Neutrophil (primary cell): ENCODE results near the gene BCORL1.

Experiments used
- H3K27ac ChIP-seq: fragments of 200-600 bp; sonication (generic); 2 replicates; pipeline ENCODE4 v1.5.1; 2016; ENCODE audit warnings: mild to moderate bottlenecking, moderate library complexity
- H3K27me3 ChIP-seq: fragments of 200-600 bp; sonication (generic); 2 replicates; pipeline ENCODE4 v1.6.0; 2016; ENCODE audit warnings: mild to moderate bottlenecking
- H3K36me3 ChIP-seq: fragments of 200-600 bp; sonication (generic); 2 replicates; pipeline ENCODE4 v1.5.1; 2017
- H3K4me1 ChIP-seq, 2 experiments: fragments of 200-600 bp in 1 of 2; sonication (generic) in 1 of 2; 1 replicate in 1 of 2; 2 replicates in 1 of 2; pipeline versions ENCODE4 v1.5.1 to v1.6.1; 2013 to 2016; ENCODE audit warnings: low read depth in 1 of 2, low read length in 1 of 2, mild to moderate bottlenecking in 1 of 2, moderate library complexity in 1 of 2; ENCODE audit not compliant: control insufficient read depth in 1 of 2, insufficient read depth in 1 of 2
- H3K4me3 ChIP-seq, 2 experiments: fragments of 200-600 bp in 1 of 2; sonication (generic) in 1 of 2; 1 replicate in 1 of 2; 2 replicates in 1 of 2; pipeline ENCODE4 v1.5.1; 2013 to 2016; ENCODE audit warnings: low read depth in 1 of 2, low read length in 1 of 2, mild to moderate bottlenecking in 1 of 2, moderate library complexity in 1 of 2
- H3K9me3 ChIP-seq: fragments of 200-600 bp; sonication (generic); 2 replicates; pipeline ENCODE4 v1.5.1; 2016
- CTCF ChIP-seq: fragments of 200-600 bp; sonication (generic); IDR thresholded peaks from 2 replicates; pipeline ENCODE4 v1.5.1; 2016; ENCODE audit warnings: antibody characterized with exemption

BCORL1 gene

DNA sequence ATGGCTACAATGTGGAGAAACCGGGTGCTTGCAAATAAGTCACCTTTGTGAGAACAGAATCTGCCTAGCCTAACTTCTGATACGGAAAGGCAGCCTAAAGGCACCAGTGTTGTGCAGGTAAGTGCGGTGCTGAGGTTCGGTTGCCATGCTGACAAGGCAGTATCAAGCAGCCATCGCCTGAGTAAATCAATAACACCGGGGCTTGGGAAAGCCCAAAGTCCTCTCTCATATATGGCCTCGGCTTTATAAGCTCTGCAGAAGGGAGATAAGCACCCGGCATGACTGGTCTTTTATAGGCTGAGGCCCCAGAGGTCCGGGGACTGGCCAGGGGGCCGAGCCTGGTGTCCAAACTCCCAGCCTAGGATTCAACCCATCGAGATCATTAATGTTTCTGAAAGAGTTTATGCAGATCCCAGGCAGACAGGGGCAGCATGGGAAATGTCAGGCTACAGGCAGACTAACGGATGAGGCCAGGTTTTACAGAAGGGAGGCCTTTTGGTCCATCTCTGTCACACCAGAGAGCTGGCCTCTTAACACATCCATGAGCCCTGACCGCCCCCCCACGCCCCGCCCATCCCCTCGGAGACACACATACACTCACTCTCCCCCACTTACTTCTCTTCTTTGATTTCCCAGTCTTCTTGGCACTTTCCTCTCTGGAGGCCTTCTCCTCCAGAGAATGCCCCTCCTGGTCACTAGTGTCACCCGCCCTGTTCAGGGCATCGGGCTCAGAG is 89.3 kb downstream of the BCORL1 start:
- no peaks in the 10 kb centered on the region for H3K27me3 ChIP-seq
- no peak for TF ChIP-seq CTCF
- peak overlapping the region; percentile 15 for H3K27ac ChIP-seq
- H3K9me3 ChIP-seq: no peaks in the 10 kb centered on the region
- no peak overlapping the region for H3K4me3 ChIP-seq
- no peaks in the 10 kb centered on the region for H3K4me1 ChIP-seq
- peaks cover 78% of the 10 kb centered on the region for H3K36me3 ChIP-seq

GRCh38 chrX:130072345-130072740 is 89.9 kb downstream of the BCORL1 start:
- Histone ChIP-seq H3K9me3 (no peaks in the 10 kb centered on the region), H3K27me3 (no peaks in the 10 kb centered on the region), H3K4me1 (no peaks in the 10 kb centered on the region), H3K4me3 (no peak overlapping the region), H3K36me3 (peaks cover 72% of the 10 kb centered on the region), H3K27ac (peak overlapping the region; percentile 15)
- no peak for TF ChIP-seq CTCF

- no peak overlapping the region for H3K4me3 ChIP-seq
- peaks cover 46% of the 10 kb centered on the region for H3K36me3 ChIP-seq
These were observed 93.3 kb downstream of the BCORL1 start for GRCh38 chrX:130075777-130076176.

DNA sequence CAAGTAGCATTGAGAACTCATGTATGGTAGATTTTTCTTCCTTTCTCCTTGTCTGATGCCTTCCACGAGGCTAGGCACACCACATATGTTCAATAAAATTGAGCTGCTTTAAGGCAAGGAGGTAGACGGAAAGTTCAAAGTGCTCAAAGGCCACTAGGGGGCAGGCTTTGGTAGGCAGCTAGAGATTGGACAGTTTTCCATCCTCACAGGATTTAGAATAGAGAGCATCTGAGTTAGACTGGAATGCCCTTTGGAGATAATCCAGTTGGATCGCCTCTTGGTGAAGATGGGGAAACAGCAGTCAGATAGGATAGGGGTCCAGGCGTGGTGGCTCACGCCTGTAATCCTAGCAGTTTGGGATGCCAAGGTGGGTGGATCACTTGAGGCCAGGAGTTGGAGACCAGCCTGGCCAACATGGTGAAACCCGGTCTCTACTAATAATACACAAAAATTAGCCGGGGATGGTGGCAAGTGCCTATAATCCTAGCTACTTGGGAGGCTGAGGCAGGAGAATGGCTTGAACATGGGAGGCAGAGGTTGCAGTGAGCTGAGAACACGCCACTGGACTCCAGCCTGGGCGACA is 97.5 kb downstream of the BCORL1 start:
- Histone ChIP-seq H3K4me1 (peaks cover 42 to 50% of the 10 kb centered on the region in 2 experiments), H3K36me3 (peaks cover 9% of the 10 kb centered on the region), H3K27ac (peak overlapping the region; percentile 36), H3K4me3 (no peak overlapping the region), H3K27me3 (no peaks in the 10 kb centered on the region), H3K9me3 (no peaks in the 10 kb centered on the region)
- peak; percentile 57 for TF ChIP-seq CTCF

More at GRCh38 chrX:130075777-130076176, 93.3 kb downstream of the BCORL1 start:
- Histone ChIP-seq H3K9me3 (no peaks in the 10 kb centered on the region), H3K4me1 (peaks cover 2 to 12% of the 10 kb centered on the region in 2 experiments), H3K27me3 (no peaks in the 10 kb centered on the region), H3K27ac (no peak overlapping the region)
- no peak for TF ChIP-seq CTCF

DNA sequence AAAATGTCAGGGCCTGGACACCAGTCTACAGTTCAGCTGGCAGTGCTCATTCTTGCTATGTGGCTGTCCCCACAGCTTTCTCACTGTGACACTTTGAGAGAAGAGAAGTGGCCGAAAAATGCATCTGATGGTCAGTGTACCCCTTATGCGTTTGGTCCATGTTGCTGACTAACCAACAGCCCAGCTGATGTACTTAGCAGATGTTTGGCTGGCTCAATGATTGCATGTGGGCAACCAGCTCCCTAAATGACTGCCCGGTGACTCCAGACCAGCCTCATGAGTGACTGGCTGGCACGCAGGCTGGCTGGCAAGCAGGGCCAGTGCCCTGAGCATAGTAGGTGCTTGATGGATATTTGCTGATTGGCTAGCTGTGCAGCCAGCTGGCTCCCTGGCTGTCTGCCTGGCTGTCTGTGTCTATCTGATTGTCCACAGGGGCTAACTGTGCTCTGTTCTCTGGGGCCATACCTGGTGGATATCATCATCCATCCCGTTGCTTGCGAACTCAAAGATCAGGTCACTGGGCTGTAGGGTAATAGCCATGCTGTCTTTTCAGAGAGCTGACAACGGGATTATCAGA is 98.4 kb downstream of the BCORL1 start:
- Histone ChIP-seq H3K9me3 (no peaks in the 10 kb centered on the region), H3K27me3 (no peaks in the 10 kb centered on the region), H3K36me3 (peaks cover 9% of the 10 kb centered on the region), H3K4me1 (peaks cover 52 to 60% of the 10 kb centered on the region in 2 experiments), H3K27ac (peak overlapping the region; percentile 97), H3K4me3 (no peak overlapping the region)
- TF ChIP-seq CTCF: no peak
